WTC11 (cell line): ENCODE measurements around the gene PHAF1.

Experiments used
- ZNF317 ChIP-seq: sonication (generic); formaldehyde crosslinking; IDR thresholded peaks from 2 replicates; pipeline ENCODE4 v1.8.1; 2023; ENCODE audit warnings: low read depth, mild to moderate bottlenecking, moderate library complexity, missing genetic modification reagents, borderline replicate concordance
- TF ChIP-seq, protein P1 (sequence below): fragments of 200-600 bp; IDR thresholded peaks from 2 replicates; pipeline ENCODE4 v1.8.0; 2022; ENCODE audit warnings: antibody characterized with exemption

DNA sequence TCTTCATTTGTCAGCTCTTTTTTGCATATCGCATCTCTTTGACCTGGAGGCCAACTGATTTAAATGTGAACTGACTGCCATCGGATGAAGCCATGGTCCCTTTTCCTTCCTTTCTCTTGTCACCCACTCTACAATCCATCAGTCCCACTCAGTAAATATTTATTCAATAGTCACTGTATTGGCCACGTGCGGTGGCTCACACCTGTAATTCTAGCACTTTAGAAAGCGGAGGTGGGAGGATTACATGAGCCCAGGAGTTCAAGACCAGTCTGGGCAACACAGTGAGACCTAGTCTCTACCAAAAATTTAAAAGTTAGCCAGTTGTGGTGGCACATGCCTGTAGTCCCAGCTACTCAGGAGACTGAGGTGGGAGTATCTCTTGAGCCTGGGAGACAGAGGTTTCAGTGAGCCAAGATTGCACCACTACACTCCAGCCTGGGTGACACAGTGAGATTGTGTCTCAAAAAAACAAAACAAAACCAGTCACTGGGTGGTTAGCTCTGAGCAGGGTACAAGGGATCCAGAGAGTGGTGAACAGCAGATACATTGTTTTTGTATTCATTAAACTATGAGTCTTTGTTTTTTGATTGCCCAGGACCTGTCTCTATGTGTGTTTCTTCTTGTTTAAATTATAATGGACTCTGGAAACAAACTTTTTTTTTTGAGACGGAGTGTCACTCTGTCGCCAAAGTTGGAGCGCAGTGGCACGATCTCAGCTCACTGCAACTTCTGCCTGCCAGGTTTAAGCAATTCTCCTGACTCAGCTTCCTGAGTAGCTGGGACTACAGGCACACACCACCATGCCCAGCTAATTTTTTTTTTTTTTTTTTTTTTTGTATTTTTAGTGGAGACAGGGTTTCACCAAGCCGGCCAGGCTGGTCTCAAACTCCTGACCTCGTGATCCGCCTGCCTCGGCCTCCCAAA lies 6.9 kb downstream of the PHAF1 start:
- TF ChIP-seq ZNF317, result no peak
- TF ChIP-seq, protein P1, sequence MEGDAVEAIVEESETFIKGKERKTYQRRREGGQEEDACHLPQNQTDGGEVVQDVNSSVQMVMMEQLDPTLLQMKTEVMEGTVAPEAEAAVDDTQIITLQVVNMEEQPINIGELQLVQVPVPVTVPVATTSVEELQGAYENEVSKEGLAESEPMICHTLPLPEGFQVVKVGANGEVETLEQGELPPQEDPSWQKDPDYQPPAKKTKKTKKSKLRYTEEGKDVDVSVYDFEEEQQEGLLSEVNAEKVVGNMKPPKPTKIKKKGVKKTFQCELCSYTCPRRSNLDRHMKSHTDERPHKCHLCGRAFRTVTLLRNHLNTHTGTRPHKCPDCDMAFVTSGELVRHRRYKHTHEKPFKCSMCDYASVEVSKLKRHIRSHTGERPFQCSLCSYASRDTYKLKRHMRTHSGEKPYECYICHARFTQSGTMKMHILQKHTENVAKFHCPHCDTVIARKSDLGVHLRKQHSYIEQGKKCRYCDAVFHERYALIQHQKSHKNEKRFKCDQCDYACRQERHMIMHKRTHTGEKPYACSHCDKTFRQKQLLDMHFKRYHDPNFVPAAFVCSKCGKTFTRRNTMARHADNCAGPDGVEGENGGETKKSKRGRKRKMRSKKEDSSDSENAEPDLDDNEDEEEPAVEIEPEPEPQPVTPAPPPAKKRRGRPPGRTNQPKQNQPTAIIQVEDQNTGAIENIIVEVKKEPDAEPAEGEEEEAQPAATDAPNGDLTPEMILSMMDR, result no peak
